Right ventricle myocardium inferior (tissue), 1 donor: ENCODE data around the gene A2ML1. TPM values are rescaled to one million over a fixed set of nuclear protein-coding genes. Genes with fewer than 3 reads are reported as not detected.
"Not testable (repeated sequence)": the region's sequence is repeated elsewhere in the genome, so short reads cannot be mapped to it uniquely, and the experiment has no call there.

ENCODE experiments used
- ATAC-seq: fragments of 200-7000 bp; cut with Tn5 transposase; one replicate; pipeline ENCODE4 v1.9.1; 2020; ENCODE audit warnings: mild to moderate bottlenecking, moderate library complexity
- DNase-seq: peaks from one replicate; pipeline ENCODE4 v3.0.0; 2021; ENCODE audit errors: missing footprints
- intact Hi-C: fragments of 100-400 bp; cut with DNase I; formaldehyde crosslinking; loops from one replicate; pipeline ENCODE4 v1.11.0; 2022
- total RNA-seq: library from RNA; stranded (reverse); fragmentation: NEBNext Ultra II Directional; extraction: Animal tissue kit (Norgen Biotek cat#: 25700); gene quantifications from one replicate; pipeline ENCODE4 v1.2.1, GENCODE V29; 2021
- donor health status: DM: no; HTN: yes; CAD: no; lungs with severe emphysema.

The A2ML1 gene
- total RNA-seq, 1 donor from 2014 or later = not detected

GRCh38 chr12:8810112-8810511, 12.3 kb upstream of the A2ML1 start:
- intact Hi-C loops, ATAC-seq, DNase-seq: not testable (repeated sequence)

GRCh38 chr12:8813572-8814357, 8.7 kb upstream of the A2ML1 start:
- ATAC-seq (no peak), DNase-seq (no peak)
- intact Hi-C loops = no loop called here

- DNase-seq = no peak
- intact Hi-C loops = no loop called here
- ATAC-seq = no peak
Measured at GRCh38 chr12:8816448-8817050, 5.9 kb upstream of the A2ML1 start.

GRCh38 chr12:8817856-8818255, 4.6 kb upstream of the A2ML1 start:
- intact Hi-C loops = no loop called here
- no peak for ATAC-seq
- DNase-seq = no peak

GRCh38 chr12:8818526-8818925, 3.9 kb upstream of the A2ML1 start:
- no peak for ATAC-seq
- no peak for DNase-seq
- intact Hi-C loops = no loop called here

- no peak for DNase-seq
Measured at GRCh38 chr12:8819666-8819980, 2.8 kb upstream of the A2ML1 start.

GRCh38 chr12:8820676-8821407, 1.6 kb upstream of the A2ML1 start:
- ATAC-seq, intact Hi-C loops, DNase-seq: not testable (repeated sequence)

More at GRCh38 chr12:8819666-8819980, 2.8 kb upstream of the A2ML1 start:
- intact Hi-C loops = no loop called here
- ATAC-seq = no peak

GRCh38 chr12:8821591-8821990, 830 bp upstream of the A2ML1 start:
- intact Hi-C loops = no loop called here
- no peak for DNase-seq
- ATAC-seq = no peak

GRCh38 chr12:8823565-8824300, 1.3 kb downstream of the A2ML1 start:
- intact Hi-C loops = loop anchor here (2.0 kb wide), 1 partner anchor 143 kb away; no protein-coding TSS in a partner anchor
- ATAC-seq (no peak), DNase-seq (no peak)

- ATAC-seq (no peak), DNase-seq (no peak)
- intact Hi-C loops = no loop called here
Measured at GRCh38 chr12:8827551-8828256, 5.3 kb downstream of the A2ML1 start.

- intact Hi-C loops = no loop called here
- DNase-seq (no peak), ATAC-seq (no peak)
Measured at GRCh38 chr12:8828257-8829124, 6.1 kb downstream of the A2ML1 start.

GRCh38 chr12:8829125-8829518, 6.7 kb downstream of the A2ML1 start:
- ATAC-seq (no peak), DNase-seq (no peak)
- intact Hi-C loops = no loop called here

- no peak for ATAC-seq
Measured at GRCh38 chr12:8829621-8830020, 7.2 kb downstream of the A2ML1 start.

GRCh38 chr12:8831116-8831515, 8.7 kb downstream of the A2ML1 start:
- intact Hi-C loops = no loop called here
- ATAC-seq (no peak), DNase-seq (no peak)

More at GRCh38 chr12:8829621-8830020, 7.2 kb downstream of the A2ML1 start:
- no peak for DNase-seq
- intact Hi-C loops = no loop called here

- intact Hi-C loops = no loop called here
- no peak for ATAC-seq
- DNase-seq = no peak
Measured at GRCh38 chr12:8832500-8832899, 10.1 kb downstream of the A2ML1 start.

- DNase-seq (no peak), ATAC-seq (no peak)
- intact Hi-C loops = no loop called here
Measured at GRCh38 chr12:8834230-8834629, 11.8 kb downstream of the A2ML1 start.

- intact Hi-C loops = no loop called here
Measured at GRCh38 chr12:8837291-8837690, 14.9 kb downstream of the A2ML1 start.

GRCh38 chr12:8840321-8840720, 17.9 kb downstream of the A2ML1 start:
- DNase-seq = no peak
- no peak for ATAC-seq
- intact Hi-C loops = no loop called here

More at GRCh38 chr12:8837291-8837690, 14.9 kb downstream of the A2ML1 start:
- no peak for ATAC-seq
- no peak for DNase-seq
